Bronchial epithelial cell (primary cell): Measurements from ENCODE around the gene FBXL17. TPM values are rescaled to one million over a fixed set of nuclear protein-coding genes. Genes with fewer than 3 reads are reported as not detected.

Experiments used
- DNase-seq: peaks from one replicate; pipeline ENCODE4 v3.0.0-alpha.2; 2010; ENCODE audit warnings: low read depth
- FAIRE-seq: peaks from 2 replicates; lab custom pipeline; 2011; peaks lifted over from hg19 to GRCh38; lab: Jason Lieb, UNC
- H3K27me3 ChIP-seq: 2 replicates; pipeline ENCODE4 v1.5.1; 2011; ENCODE audit warnings: low read length; ENCODE audit not compliant: control insufficient read depth, insufficient read depth
- H3K36me3 ChIP-seq: 2 replicates; pipeline ENCODE4 v1.5.1; 2011; ENCODE audit warnings: low read length; ENCODE audit not compliant: control insufficient read depth, insufficient read depth
- H3K4me3 ChIP-seq: 2 replicates; pipeline ENCODE4 v1.5.1; 2011; ENCODE audit warnings: mild to moderate bottlenecking, low read depth, low read length, control low read depth
- total RNA-seq: library from RNA; depleted of rRNA; stranded (reverse); fragments of >200 nt; gene quantifications from 2 replicates; pipeline ENCODE4 v1.2.1, GENCODE V29; 2014
- TF ChIP-seq, protein P1 (sequence below): IDR thresholded peaks from 2 replicates; pipeline ENCODE4 v1.5.1; 2011; ENCODE audit warnings: mild to moderate bottlenecking, moderate library complexity, low read length, control low read depth, inconsistent platforms; ENCODE audit not compliant: insufficient read depth, severe bottlenecking

Gene FBXL17
- total RNA-seq, 1 donor from 2014 or later, result 6.6 TPM

DNA sequence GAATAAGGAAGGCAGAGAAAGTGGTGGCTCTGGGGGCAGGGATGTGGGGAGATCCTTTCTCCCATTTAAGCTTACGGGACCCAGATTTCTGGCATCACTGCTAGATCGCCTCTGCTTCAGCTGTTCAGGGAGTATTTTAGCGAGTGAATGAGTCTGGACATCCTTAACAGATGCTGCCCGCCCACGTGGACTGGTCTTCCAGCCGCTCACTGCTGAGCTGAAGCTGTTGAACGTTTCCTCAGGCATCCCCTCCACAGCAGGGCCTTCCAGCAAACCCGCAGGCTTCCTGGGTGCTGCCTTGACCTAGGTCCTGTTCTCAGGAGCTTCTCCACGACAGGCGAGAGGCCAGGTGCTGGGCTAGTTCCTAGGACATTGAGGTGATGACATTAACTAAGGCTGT is 566.8 kb downstream of the FBXL17 start:
- H3K36me3 ChIP-seq, result no peaks in the 10 kb centered on the region
- DNase-seq (no peak), FAIRE-seq (no peak)
- TF ChIP-seq, protein P1, sequence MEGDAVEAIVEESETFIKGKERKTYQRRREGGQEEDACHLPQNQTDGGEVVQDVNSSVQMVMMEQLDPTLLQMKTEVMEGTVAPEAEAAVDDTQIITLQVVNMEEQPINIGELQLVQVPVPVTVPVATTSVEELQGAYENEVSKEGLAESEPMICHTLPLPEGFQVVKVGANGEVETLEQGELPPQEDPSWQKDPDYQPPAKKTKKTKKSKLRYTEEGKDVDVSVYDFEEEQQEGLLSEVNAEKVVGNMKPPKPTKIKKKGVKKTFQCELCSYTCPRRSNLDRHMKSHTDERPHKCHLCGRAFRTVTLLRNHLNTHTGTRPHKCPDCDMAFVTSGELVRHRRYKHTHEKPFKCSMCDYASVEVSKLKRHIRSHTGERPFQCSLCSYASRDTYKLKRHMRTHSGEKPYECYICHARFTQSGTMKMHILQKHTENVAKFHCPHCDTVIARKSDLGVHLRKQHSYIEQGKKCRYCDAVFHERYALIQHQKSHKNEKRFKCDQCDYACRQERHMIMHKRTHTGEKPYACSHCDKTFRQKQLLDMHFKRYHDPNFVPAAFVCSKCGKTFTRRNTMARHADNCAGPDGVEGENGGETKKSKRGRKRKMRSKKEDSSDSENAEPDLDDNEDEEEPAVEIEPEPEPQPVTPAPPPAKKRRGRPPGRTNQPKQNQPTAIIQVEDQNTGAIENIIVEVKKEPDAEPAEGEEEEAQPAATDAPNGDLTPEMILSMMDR, result no peak
- H3K4me3 ChIP-seq, result no peak overlapping the region
- H3K27me3 ChIP-seq, result no peaks in the 10 kb centered on the region

DNA sequence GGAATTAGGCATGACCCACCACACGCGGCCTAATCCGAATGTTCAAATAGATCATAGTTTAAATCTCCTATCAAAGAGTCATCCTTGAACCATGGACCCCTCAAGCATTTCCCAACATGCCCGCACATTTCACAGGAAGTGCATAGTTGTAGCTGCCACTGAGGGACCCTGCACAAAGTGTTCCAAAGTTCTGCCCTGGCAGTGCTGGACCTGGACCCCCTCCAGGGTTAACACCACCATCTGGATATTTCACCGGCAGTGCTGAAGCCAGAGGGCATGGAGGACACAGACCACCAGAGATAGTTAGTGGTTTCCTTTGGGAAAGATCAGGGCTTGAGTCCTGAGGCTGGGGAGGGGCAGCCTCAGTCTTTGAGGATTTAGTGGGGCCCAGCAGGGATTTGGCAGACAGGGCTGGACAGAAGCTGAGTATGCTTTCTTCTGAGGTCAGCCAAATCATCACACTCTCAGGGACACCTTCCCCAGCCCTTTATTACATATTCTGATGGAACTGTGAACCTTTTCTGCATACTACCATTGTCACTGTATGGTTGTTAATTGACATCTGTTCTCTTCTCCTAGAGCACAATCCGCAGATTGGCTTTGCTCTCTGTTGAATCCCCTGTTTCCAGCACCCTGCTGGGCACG is 567.6 kb downstream of the FBXL17 start:
- TF ChIP-seq, protein P1, result no peak
- no peaks in the 10 kb centered on the region for H3K27me3 ChIP-seq
- DNase-seq (no peak), FAIRE-seq (peak; percentile 18)
- no peak overlapping the region for H3K4me3 ChIP-seq
- H3K36me3 ChIP-seq, result no peaks in the 10 kb centered on the region

DNA sequence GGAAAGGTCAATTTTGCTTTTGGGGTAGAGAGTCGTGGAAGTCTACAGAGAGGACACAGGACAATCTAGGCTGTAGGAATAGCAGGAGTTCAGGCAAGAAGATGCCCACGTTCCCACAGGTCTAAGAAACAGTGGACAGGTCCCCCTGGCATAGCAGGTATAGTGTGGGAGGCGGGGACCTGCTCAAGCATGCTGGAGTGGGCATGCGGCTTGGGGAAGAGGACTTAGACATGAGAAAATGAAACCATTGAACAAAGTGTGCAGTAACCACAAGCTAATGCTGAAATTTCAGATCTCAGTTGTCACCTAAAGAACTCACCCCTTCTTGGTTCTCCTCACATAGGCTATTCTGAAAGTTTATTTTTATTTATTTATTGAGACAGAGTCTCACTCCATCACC is 568.3 kb downstream of the FBXL17 start:
- no peaks in the 10 kb centered on the region for H3K27me3 ChIP-seq
- TF ChIP-seq, protein P1, result no peak
- no peaks in the 10 kb centered on the region for H3K36me3 ChIP-seq
- DNase-seq (no peak), FAIRE-seq (no peak)
- no peak overlapping the region for H3K4me3 ChIP-seq

DNA sequence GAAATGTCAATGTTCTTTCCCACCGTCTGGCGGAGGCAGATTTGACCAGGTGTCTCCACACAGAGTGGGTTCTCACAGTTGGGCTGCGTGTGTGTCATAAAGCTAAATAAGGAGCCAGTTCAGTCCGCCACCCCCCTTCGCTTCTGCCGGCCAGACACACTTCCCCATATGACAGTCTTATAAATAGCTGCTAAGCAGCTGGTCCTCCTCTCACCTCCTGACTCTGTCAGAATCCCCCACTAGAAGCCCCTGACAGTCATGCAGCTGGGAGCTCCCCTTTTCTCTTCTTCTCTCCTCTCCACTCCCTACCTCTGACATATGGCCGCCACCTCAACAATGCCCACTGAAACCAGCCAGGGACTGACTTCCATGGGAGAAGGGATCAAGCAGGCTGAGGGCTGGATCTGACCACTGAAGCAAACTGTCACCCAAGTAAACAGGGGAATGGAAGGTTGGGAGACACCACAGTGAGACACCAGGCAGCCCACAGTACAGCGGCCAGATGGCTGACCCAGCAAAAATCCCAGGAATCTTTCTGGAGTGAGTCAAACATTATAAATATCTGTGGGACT is 569.2 kb downstream of the FBXL17 start:
- Histone ChIP-seq H3K36me3 (no peaks in the 10 kb centered on the region), H3K4me3 (no peak overlapping the region), H3K27me3 (no peaks in the 10 kb centered on the region)
- FAIRE-seq (no peak), DNase-seq (no peak)
- TF ChIP-seq, protein P1, result no peak

DNA sequence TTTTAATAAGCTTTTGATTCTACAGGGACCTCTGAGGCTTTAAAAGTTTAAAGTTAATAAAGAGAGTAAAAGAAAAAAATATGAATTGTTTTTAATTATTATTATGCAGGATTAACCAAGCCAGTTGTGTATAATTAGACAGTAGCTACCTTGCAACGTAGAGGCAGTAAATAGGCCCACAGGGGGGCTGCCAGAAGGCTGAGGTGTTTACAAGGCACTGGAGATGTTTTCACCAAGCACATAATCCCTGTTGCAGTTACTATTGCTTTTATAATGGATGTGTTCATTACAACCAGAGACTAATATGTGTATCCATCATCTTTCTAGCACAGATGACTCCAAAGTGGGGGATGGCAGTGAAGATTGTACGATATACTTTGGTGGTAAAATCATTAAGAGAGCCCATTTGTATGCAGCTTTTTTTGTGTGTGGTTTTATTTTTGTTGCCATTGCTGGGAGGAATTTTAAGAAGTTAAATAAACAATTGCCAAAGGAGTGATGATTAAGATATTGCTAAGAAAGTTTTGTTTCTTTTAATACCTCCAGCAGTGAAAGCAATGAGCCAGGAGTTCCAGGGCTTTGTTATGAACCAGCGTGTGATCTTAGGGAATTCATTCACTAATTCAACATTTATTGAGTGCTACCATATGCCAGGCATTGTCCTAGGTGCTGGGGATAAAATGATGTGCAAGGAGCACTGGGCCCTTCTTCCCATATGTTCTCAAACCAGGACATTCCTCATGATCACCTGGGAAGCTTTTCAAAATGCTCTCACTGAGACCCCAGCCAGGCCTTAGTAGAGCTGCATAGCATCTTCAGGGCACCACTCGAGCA is 572.5 kb downstream of the FBXL17 start:
- FAIRE-seq (no peak), DNase-seq (peak; percentile 7)
- Histone ChIP-seq H3K36me3 (no peaks in the 10 kb centered on the region), H3K4me3 (no peak overlapping the region), H3K27me3 (no peaks in the 10 kb centered on the region)
- TF ChIP-seq, protein P1, result no peak
